GM19238 (cell line): Measurements from ENCODE around the gene IGSF21.
A peak's percentile ranks its signal among the peaks of the same experiment; 100 is the strongest.

ENCODE experiments used
- DNase-seq: peaks from one replicate; pipeline ENCODE4 v3.0.0; 2011; ENCODE audit warnings: low spot score; ENCODE audit not compliant: insufficient read length

Gene IGSF21

GRCh38 chr1:18292531-18292930 is 184.9 kb downstream of the IGSF21 start:
- DNase-seq, result no peak

DNA sequence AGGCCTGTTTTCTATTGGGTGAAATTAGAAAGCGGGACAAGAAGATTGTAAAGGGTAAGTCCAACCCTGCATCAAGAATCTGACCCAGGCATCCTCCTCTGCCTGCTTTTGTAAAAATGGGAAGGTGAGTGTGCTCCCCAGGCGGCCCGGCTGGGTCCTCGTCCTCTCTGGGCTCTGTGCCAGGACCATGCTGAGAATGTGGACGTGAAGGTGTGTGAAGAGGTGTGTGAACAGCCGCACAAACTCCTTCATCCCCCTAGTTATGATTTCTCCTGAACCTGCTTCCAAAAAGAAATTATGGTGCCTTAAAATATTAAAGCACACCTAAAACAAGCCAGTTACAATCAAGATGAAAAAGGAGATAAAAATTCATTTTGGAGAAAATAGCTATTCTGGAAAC is 185.7 kb downstream of the IGSF21 start:
- DNase-seq, result no peak

DNA sequence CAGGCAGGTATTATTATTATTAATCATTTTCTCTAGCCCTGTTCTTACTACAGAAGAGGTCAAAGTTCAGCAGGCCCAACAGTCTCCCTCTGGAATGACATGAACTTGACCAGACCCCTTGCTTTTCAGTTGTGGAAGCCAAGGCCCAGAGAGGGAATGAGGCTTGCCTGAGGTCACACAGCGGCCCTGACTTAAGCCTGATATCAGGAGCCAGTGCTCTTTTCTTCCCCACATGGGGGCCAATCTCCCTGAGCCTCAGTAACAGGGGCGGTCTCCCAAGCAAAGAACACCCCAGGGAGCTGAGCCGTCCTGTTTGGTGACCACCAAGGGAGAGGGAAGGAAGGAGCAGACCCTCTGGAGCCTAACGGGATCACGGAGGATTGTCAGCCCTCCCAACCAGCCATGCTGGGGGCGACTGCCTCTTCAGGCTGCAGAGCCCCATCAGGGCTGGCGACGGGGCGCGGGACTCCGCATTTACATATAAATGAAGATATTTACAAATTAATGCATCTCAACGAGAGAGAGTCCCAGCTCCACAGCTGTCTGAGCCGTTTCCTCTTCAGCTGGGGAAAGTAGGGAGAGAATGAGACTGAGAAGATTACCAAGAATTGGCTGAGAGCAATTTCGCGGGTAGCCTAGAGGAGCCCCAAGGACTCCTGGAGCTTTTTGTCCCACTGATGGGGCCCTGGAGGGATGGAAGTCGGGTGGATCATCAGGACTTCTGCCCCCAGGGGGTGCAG is 187.0 kb downstream of the IGSF21 start:
- DNase-seq, result no peak

- no peak for DNase-seq
Observed at GRCh38 chr1:18297896-18298648, 190.5 kb downstream of the IGSF21 start.

DNA sequence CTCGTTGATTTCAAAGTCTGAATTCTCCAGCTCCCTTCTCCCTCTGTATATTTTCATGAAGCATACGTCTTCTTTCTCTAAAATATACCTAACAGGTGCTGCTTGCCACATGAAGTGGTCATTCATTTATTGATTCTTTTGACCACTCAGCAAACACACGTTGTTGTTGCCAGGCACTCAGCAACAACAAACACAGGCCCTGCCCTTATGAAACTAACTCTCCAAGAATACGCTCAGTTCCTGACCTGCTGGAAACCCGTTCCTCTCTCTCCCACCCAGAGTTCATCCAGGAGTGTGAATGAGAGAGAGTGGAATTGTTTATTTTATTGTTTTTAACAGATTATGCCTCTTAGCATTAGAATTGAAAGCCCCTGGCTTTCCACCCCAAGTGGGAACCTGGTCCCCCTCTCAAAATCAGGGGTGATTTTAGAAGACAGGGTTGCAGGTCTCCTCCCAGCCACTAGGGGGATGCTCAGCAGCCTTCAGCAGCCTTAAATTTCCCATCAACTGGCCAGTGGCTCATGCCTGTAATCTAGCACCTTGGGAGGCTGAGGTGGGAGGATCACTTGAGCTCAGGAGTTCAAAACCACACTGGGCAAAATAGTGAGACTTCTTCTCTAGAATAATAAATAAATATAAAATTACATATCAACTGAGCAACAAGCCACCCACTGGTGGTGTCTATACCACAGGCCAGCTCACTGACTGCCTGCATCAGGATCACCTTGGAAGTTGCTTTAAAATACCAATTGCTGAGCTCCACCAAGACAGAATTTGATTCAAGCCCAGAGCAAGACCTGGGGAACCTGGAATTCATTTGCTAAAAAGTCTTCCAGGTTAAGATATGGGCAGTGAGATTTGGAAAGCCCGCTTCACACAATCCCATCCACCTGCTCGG is 192.1 kb downstream of the IGSF21 start:
- DNase-seq, result peak; percentile 52

DNA sequence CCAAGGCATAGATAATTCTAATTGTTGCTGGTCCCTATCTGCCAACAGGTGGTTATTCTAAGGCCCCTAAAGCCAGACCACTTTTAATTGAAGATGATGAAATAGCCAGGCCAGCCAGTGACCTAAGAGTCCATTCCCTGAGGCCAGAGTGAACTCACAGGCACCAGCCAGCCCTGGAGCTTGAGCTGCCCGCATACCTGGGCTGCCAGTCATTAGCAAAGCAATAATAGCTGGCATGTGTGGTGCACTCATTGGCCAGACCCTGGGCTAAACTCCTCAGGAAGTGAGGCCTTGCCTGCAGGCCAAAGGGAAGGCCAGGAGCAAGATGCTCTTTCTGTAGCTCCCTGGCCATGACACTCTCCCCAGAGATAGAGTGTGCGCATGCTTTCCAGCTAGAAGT is 192.8 kb downstream of the IGSF21 start:
- no peak for DNase-seq

- no peak for DNase-seq
Observed at GRCh38 chr1:18302788-18303413, 195.3 kb downstream of the IGSF21 start.

DNA sequence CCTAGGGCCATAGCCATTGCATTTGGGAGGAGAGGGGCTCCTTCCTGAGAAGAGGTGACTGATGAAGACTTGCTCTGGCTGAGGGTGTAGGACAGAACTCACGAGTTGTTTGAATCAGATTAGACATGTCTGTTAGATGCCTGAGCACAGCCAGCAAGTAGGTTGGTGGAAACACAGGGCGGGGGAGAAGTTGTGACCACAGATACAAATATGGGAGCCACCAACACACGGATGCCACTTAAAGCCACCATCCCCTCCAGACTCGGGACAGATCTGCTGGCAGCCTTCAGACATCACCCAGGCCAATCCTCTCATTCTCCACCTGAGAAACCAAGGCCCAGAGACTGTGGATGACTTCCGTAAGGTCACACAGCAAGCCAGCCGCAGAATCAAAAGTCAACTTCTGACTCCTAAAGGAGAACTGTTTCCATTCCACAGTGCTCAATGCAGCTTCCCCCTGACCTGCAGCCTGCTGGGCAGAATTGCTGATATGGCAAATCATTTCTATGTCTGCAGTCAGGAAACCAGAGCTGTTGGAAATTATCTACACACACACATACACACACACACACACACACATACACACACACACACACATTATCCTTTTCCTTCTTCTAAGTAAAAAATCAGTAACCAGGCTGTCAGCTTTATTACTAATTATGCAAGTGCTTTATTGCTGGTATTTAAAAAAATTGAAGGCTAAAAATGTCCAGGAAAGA is 196.7 kb downstream of the IGSF21 start:
- DNase-seq, result no peak

DNA sequence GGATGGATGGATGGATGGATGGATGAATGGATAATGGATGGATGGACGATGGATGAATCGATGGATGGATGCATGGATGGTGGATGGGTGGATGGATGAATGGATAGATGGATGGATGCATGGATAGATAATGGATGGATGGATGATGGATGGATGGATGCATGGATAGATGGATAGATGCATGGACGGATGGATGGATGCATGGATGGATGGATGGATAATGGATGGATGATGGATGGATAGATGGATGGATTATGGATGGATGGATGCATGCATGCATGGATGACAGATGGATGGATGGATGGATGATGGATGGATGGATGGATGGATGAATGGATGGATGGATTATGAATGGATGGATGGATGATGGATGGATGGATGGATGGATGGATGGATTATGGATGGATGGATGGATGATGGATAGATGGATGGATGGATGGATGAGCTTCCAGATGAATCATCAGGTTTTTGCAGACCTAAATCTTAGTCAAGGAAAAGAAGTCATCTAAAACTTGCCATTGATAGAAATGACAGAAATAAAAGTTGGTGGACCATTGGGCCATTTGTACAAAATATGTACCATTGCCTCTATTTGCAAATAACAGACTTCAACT is 197.7 kb downstream of the IGSF21 start:
- no peak for DNase-seq

- DNase-seq, result no peak
Observed at GRCh38 chr1:18307329-18307898, 199.8 kb downstream of the IGSF21 start.

- DNase-seq, result no peak
Observed at GRCh38 chr1:18309552-18310155, 202.1 kb downstream of the IGSF21 start.

DNA sequence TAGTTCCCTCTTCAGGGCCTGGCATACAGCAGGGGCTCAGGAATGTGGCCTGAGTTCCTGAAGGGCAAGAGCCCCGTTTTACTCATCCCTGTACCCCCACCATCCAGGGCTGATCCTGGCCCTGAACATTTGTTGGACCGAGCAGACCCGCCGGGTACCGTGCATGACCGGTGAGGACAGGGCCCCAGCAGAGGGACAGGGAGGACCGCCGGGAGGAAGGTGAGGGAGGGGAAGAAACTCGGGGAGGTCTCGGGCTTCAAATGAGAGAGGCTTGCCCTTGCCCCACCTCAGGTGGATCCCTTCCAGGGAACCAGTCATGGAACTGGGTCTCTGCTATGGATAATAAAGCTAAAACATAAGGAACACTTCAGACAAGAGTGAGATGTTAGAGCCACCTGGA is 205.4 kb downstream of the IGSF21 start:
- no peak for DNase-seq

DNA sequence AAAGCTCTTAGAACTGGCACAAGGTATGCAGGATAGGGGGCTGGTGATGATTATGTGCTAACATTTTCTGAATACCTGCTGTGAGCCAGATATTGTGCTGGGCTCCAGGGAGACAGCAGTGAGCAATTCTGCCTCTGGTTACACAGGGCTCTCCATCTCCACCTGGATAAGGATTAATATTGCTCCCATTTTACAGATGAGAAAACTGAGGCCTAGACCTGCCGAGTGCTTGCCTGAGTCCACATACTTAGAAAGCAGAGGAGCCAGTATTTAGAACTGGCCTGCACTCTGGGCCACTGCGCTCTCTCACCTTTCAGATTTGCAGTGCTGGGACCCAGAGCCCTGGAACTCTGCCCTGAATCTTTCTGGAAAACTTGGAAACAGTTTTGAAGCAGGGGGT is 205.9 kb downstream of the IGSF21 start:
- DNase-seq, result no peak

DNA sequence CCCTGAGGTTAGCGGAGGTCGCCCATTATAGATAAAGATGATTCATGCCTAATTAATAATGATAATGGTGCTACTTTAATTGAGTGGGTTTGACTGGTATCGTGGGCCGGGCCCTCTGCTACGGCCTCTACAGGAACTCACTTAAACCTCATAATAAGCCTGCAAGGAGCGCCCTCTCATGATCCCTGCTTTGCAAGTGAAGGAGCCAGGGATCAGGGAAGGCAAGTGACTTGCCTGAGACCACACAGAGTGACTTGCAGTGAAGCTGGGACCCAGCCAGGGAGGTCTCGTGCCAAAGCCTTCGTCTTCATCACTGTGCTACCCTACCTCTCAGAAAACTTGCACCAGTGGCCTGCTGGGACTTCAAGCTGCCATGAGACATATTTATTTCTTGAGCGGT is 206.8 kb downstream of the IGSF21 start:
- DNase-seq, result no peak

GRCh38 chr1:18315449-18315848 is 207.9 kb downstream of the IGSF21 start:
- no peak for DNase-seq

DNA sequence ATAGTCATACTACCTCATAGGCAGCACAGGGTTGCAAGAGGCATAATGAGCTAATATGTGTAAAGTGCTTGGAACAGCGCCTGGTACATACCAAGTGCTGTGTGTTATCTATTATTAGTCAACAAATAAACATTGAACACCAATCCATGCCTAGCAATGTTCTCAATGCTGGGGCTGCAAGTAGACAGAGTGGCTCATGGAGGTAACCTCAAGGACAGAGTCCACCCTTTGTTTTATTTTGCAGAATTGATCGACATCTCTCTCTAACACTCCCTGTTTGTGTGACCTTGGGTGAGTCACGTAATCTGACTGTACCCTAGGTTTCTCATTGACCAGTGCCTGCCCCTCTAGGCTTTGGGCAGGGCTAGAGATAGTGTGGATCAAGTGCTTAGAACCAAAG is 209.2 kb downstream of the IGSF21 start:
- no peak for DNase-seq

DNA sequence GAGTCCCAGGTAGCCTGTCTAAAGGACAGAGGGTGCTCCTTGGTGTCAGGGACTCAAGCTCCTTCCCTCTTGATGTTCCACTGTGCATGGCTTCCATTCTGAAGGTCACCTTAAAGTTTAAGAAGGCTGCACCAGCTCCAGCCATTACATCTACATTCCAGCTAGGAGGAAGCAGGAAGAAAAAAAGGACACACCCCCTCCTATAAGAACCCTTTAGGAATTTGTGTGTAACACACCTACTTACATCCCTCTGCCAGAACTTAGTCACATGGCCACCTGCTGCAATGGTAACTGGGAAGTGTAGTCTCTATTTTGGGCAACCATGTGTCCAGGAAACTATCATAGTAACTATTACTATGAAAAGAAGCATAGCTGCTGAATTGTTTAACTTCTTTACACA is 211.5 kb downstream of the IGSF21 start:
- no peak for DNase-seq

- DNase-seq, result no peak
Observed at GRCh38 chr1:18320051-18320450, 212.5 kb downstream of the IGSF21 start.

GRCh38 chr1:18322368-18323032 is 214.9 kb downstream of the IGSF21 start:
- DNase-seq, result no peak
